Activated CD8-positive, alpha-beta T cell treated with anti-CD3 and anti-CD28 coated beads for 36 hours (primary cell): ENCODE data around the gene NEU4. TPM values are rescaled to one million over a fixed set of nuclear protein-coding genes. Genes with fewer than 3 reads are reported as not detected.
"Not testable (repeated sequence)": the region's sequence is repeated elsewhere in the genome, so short reads cannot be mapped to it uniquely, and the experiment has no call there.

Experiments
- ATAC-seq: fragments of 200-7000 bp; cut with Tn5 transposase; one replicate; pipeline ENCODE4 v1.10.0; 2021; ENCODE audit warnings: mild to moderate bottlenecking, moderate library complexity
- CTCF ChIA-PET: fragments of 350-600 bp; sonication (Branson Sonifier 250); formaldehyde crosslinking; loops from one replicate; lab custom pipeline; 2021; ENCODE audit warnings: antibody characterized with exemption; lab: Charles Lee
- POLR2A ChIA-PET: fragments of 350-600 bp; sonication (Branson Sonifier 250); formaldehyde crosslinking; loops from one replicate; lab custom pipeline; 2021; ENCODE audit warnings: antibody characterized with exemption; lab: Charles Lee
- DNase-seq: peaks from one replicate; pipeline ENCODE4 v3.0.0-alpha.2; 2020
- H3K27ac Mint-ChIP-seq: one replicate; pipeline ENCODE4 v1.8.0; 2021; ENCODE audit warnings: mild to moderate bottlenecking, mixed read lengths
- H3K27me3 Mint-ChIP-seq: one replicate; pipeline ENCODE4 v1.8.0; 2021; ENCODE audit warnings: mixed read lengths
- H3K36me3 Mint-ChIP-seq: one replicate; pipeline ENCODE4 v1.8.0; 2021; ENCODE audit warnings: low read depth, mixed read lengths
- H3K4me1 Mint-ChIP-seq: one replicate; pipeline ENCODE4 v1.8.0; 2021; ENCODE audit warnings: low read depth, mixed read lengths
- H3K4me3 Mint-ChIP-seq: one replicate; pipeline ENCODE4 v1.8.0; 2021; ENCODE audit warnings: mild to moderate bottlenecking, moderate library complexity, mixed read lengths
- H3K9me3 Mint-ChIP-seq: one replicate; pipeline ENCODE4 v1.8.0; 2021; ENCODE audit warnings: mixed read lengths
- intact Hi-C: fragments of 100-400 bp; cut with micrococcal nuclease; formaldehyde crosslinking; loops from one replicate; pipeline ENCODE4 v1.10.0; 2022
- total RNA-seq, 2 experiments: library from RNA; stranded (reverse); gene quantifications; one replicate each; pipeline ENCODE4 v1.2.3, GENCODE V29; 2021
- TF ChIP-seq, protein P1 (sequence below): fragments of 200-600 bp; IDR thresholded peaks from one replicate; pipeline ENCODE4 v1.8.0; 2022; ENCODE audit warnings: antibody characterized with exemption, mild to moderate bottlenecking

The NEU4 gene
- total RNA-seq, 2 experiments from 2014 or later, result 0.38 to 0.54 TPM

DNA sequence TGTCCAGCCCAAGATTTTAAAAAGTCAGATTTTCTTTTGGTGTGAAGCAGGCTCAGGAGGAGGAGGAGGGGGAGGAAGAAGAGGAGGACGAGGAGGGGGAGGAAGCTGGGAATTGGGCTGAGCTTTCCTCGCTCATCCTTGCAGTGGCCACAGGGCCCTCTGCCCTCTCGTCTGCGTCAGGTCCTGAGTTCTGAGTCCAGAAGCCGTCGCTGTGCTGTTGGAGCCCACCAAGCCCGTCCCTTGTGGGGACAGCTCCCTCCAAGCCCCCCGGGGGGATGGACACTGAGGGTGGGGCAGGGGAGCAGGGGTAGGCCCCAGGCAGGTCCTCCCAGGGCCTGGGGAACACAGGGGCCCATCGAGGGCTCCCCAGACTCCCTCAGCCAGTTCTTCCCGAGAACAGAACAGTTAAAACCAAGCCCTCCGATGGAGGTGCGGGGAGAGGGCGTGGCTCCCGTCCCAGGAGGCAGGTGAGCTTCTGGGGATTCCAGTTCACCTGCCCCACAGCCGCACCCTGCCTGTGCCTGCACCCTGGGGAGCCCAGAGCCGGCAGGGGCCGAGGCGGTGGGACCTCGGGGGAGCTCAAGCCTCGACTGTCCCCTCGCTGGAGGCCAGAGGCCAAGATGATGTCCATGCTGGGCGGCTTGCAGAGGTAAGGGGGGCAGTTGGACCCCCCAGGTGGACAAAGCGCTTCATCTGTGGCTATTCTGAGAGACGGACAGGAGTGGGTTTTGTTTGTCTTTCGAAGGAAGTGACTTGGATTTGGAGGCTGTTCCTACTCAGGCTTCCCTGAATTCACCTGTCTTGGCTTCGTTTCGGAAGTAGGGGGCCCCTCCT is 32.4 kb upstream of the NEU4 start, which contains the start of gene GAL3ST2:
TSS of gene GAL3ST2 (plus strand) at position 487 of the 834 bp plus-strand sequence. CDS start at position 621, 134 bp downstream.
- H3K9me3 Mint-ChIP-seq, result peaks cover 6% of the 10 kb centered on the region
- H3K4me1 Mint-ChIP-seq, result peaks cover 12% of the 10 kb centered on the region
- DNase-seq, result no peak
- intact Hi-C loops, result no loop called here
- TF ChIP-seq, protein P1, sequence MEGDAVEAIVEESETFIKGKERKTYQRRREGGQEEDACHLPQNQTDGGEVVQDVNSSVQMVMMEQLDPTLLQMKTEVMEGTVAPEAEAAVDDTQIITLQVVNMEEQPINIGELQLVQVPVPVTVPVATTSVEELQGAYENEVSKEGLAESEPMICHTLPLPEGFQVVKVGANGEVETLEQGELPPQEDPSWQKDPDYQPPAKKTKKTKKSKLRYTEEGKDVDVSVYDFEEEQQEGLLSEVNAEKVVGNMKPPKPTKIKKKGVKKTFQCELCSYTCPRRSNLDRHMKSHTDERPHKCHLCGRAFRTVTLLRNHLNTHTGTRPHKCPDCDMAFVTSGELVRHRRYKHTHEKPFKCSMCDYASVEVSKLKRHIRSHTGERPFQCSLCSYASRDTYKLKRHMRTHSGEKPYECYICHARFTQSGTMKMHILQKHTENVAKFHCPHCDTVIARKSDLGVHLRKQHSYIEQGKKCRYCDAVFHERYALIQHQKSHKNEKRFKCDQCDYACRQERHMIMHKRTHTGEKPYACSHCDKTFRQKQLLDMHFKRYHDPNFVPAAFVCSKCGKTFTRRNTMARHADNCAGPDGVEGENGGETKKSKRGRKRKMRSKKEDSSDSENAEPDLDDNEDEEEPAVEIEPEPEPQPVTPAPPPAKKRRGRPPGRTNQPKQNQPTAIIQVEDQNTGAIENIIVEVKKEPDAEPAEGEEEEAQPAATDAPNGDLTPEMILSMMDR, result no peak
- no peak within 1 kb of the TSS for H3K4me3 Mint-ChIP-seq
- ChIA-PET CTCF (no interaction called here), POLR2A (interaction anchor here (1.4 kb wide), 1 partner anchor 12 kb away, joined by 3 read pairs; no protein-coding TSS in a partner anchor)
- no peak within 1 kb of the TSS for H3K27ac Mint-ChIP-seq
- H3K36me3 Mint-ChIP-seq, result no peaks in the 10 kb centered on the region
- H3K27me3 Mint-ChIP-seq, result peaks cover 1% of the 10 kb centered on the region
- no peak for ATAC-seq

- H3K27ac Mint-ChIP-seq, result no peak overlapping the region
- TF ChIP-seq, protein P1, result no peak
- peaks cover 7% of the 10 kb centered on the region for H3K4me1 Mint-ChIP-seq
- DNase-seq (no peak), ATAC-seq (no peak)
- intact Hi-C loops, result no loop called here
- CTCF ChIA-PET, result no interaction called here
- peaks cover 6% of the 10 kb centered on the region for H3K9me3 Mint-ChIP-seq
- no peaks in the 10 kb centered on the region for H3K36me3 Mint-ChIP-seq
- H3K27me3 Mint-ChIP-seq, result peaks cover 1% of the 10 kb centered on the region
- POLR2A ChIA-PET, result no interaction called here
- H3K4me3 Mint-ChIP-seq, result no peak overlapping the region
Measured at GRCh38 chr2:241777170-241777685, 31.8 kb upstream of the NEU4 start.

DNA sequence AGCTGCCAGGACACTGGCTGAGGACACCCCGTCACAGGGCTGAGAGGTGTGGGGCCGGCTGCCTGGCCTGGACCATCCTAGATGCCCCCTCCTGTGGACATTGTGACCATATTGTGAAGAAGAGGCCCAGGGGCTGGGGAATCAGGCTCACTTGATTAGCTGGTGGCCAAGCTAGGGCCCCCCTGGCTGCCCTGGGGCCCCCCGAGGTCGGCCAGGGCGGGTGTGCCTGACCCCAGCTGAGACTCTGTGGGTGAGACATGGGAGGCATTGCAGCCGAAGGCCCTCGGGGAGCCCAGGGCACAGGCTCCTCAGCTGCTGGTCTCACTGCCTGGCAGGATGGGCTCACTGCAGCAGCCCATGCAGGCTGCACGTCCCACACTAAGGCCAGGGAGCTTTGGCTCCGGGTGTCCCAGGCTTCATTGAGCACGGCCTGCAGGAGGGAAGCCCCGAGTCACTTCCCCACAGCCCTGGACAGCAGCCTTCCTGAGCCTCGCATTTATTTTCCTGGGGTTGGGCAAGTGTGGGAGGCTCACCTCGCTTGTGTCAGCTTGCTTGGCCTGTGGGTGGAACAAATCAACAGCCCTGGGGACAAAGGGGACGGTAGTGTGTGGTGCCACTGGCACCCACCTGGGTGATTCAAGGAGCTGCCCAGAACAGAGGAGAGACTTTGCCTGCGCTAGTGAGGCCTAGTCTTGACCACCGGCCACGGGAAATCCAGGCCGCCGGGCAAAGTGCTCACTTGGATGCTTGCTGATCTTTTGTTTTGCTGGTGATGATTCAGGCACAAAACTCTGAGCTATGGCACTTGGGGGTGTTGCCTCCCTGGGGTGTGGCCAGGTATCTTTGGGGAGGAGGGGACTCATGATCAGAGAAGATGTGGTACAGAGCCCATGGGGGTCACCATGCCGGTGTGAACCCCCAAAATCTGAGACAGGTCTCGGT is 31.0 kb upstream of the NEU4 start:
- intact Hi-C loops, result no loop called here
- TF ChIP-seq, protein P1, result no peak
- H3K27ac Mint-ChIP-seq, result no peak overlapping the region
- H3K9me3 Mint-ChIP-seq, result peaks cover 6% of the 10 kb centered on the region
- peaks cover 1% of the 10 kb centered on the region for H3K27me3 Mint-ChIP-seq
- ChIA-PET POLR2A (interaction anchor here (0.6 kb wide), 2 partner anchors 26 to 614 kb away, joined by 3 to 4 read pairs; no protein-coding TSS in a partner anchor), CTCF (no interaction called here)
- no peaks in the 10 kb centered on the region for H3K36me3 Mint-ChIP-seq
- ATAC-seq (no peak), DNase-seq (no peak)
- peaks cover 2% of the 10 kb centered on the region for H3K4me1 Mint-ChIP-seq
- H3K4me3 Mint-ChIP-seq, result no peak overlapping the region

- Mint-ChIP-seq H3K4me3 (no peak overlapping the region), H3K27ac (no peak overlapping the region), H3K4me1 (no peaks in the 10 kb centered on the region), H3K9me3 (peaks cover 6% of the 10 kb centered on the region), H3K27me3 (peaks cover 1% of the 10 kb centered on the region), H3K36me3 (no peaks in the 10 kb centered on the region)
- intact Hi-C loops, result no loop called here
- POLR2A ChIA-PET, result no interaction called here
- ATAC-seq, result no peak
- CTCF ChIA-PET, result no interaction called here
- no peak for DNase-seq
- TF ChIP-seq, protein P1, result no peak
Measured at GRCh38 chr2:241780939-241781569, 27.9 kb upstream of the NEU4 start.

- H3K27ac Mint-ChIP-seq, H3K9me3 Mint-ChIP-seq, H3K36me3 Mint-ChIP-seq, POLR2A ChIA-PET, ATAC-seq, CTCF ChIA-PET, H3K27me3 Mint-ChIP-seq, intact Hi-C loops, H3K4me3 Mint-ChIP-seq, DNase-seq, H3K4me1 Mint-ChIP-seq: not testable (repeated sequence)
Measured at GRCh38 chr2:241782053-241782452, 26.9 kb upstream of the NEU4 start.
